HG02798 (cell line): Measurements from ENCODE around the gene CEACAM21.
"Not testable (repeated sequence)": the region's sequence is repeated elsewhere in the genome, so short reads cannot be mapped to it uniquely, and the experiment has no call there.

Experiments used
- ATAC-seq: cut with Tn5 transposase; IDR thresholded peaks from one replicate; pipeline ENCODE4 v1.9.1; 2021; ENCODE audit warnings: mild to moderate bottlenecking; ENCODE audit not compliant: unreplicated experiment, poor library complexity

Gene CEACAM21

GRCh38 chr19:41548954-41549688 lies 26.8 kb upstream of the CEACAM21 start:
- peak; percentile 71 for ATAC-seq

GRCh38 chr19:41549884-41550283 lies 26.1 kb upstream of the CEACAM21 start:
- no peak for ATAC-seq

GRCh38 chr19:41551212-41551610 lies 24.8 kb upstream of the CEACAM21 start:
- ATAC-seq = no peak

- ATAC-seq = no peak
Observed at GRCh38 chr19:41551711-41552110, 24.3 kb upstream of the CEACAM21 start.

GRCh38 chr19:41552558-41552957 lies 23.4 kb upstream of the CEACAM21 start:
- ATAC-seq = peak; percentile 47

GRCh38 chr19:41553804-41554203 lies 22.2 kb upstream of the CEACAM21 start:
- ATAC-seq = no peak

- ATAC-seq = no peak
Observed at GRCh38 chr19:41554907-41555306, 21.1 kb upstream of the CEACAM21 start.

- no peak for ATAC-seq
Observed at GRCh38 chr19:41555748-41556147, 20.2 kb upstream of the CEACAM21 start.

- ATAC-seq = no peak
Observed at GRCh38 chr19:41563854-41564514, 12.0 kb upstream of the CEACAM21 start.

- ATAC-seq = no peak
Observed at GRCh38 chr19:41564515-41565378, 11.2 kb upstream of the CEACAM21 start.

GRCh38 chr19:41565379-41565720 lies 10.6 kb upstream of the CEACAM21 start:
- ATAC-seq = no peak

GRCh38 chr19:41566001-41566400 lies 10.0 kb upstream of the CEACAM21 start:
- ATAC-seq = no peak

- no peak for ATAC-seq
Observed at GRCh38 chr19:41569481-41570150, 6.3 kb upstream of the CEACAM21 start.

- ATAC-seq = no peak
Observed at GRCh38 chr19:41570179-41570578, 5.8 kb upstream of the CEACAM21 start.

- ATAC-seq = peak; percentile 49
Observed at GRCh38 chr19:41570639-41571112, 5.3 kb upstream of the CEACAM21 start.

GRCh38 chr19:41577144-41577830 lies 1.3 kb downstream of the CEACAM21 start:
- no peak for ATAC-seq

GRCh38 chr19:41577833-41578232 lies 1.9 kb downstream of the CEACAM21 start:
- ATAC-seq = no peak

- no peak for ATAC-seq
Observed at GRCh38 chr19:41578886-41579285, 2.9 kb downstream of the CEACAM21 start.

GRCh38 chr19:41581068-41581467 lies 5.1 kb downstream of the CEACAM21 start:
- ATAC-seq = not testable (repeated sequence)
